HepG2 (cell line): Measurements from ENCODE around the gene CSNK2B. TPM values are rescaled to one million over a fixed set of nuclear protein-coding genes. Genes with fewer than 3 reads are reported as not detected.

ENCODE experiments used
- ATAC-seq: fragments of 200-7000 bp; cut with Tn5 transposase; 3 replicates; pipeline ENCODE4 v1.9.1; 2020; ENCODE audit warnings: mild to moderate bottlenecking, moderate library complexity
- BruUV-seq: library from RNA; stranded (reverse); fragments of 400-500 nt; replicated peaks from 2 replicates; lab custom pipeline; 2021; lab: Mats Ljungman, UMichigan
- CTCF ChIA-PET: fragments of 300-600 bp; formaldehyde crosslinking; extraction: SDS; loops from one replicate; lab custom pipeline; 2021; ENCODE audit warnings: low total read pairs, inconsistent platforms, low intra/inter-chr PET ratio; lab: Yijun Ruan, JAX
- POLR2A ChIA-PET: fragments of 350-600 bp; sonication (Branson Sonifier 250); formaldehyde crosslinking; loops from one replicate; lab custom pipeline; 2020; ENCODE audit warnings: antibody characterized with exemption, inconsistent platforms; lab: Yijun Ruan, JAX
- DNase-seq: peaks from one replicate; pipeline ENCODE4 v3.0.0-alpha.2; 2015; ENCODE audit warnings: low spot score
- FAIRE-seq: peaks from 3 replicates; lab custom pipeline; 2011; peaks lifted over from hg19 to GRCh38; lab: Jason Lieb, UNC
- H2AFZ ChIP-seq: one replicate; pipeline ENCODE4 v1.6.1; 2011; ENCODE audit warnings: low read length, inconsistent platforms
- H3K27ac ChIP-seq: fragments of 300-600 bp; 3 replicates; pipeline ENCODE4 v1.8.0; 2011; ENCODE audit warnings: mixed run types, mild to moderate bottlenecking, mixed read lengths, low read length, inconsistent platforms; ENCODE audit not compliant: insufficient read depth; ENCODE audit errors: extremely low read length
- H3K27me3 ChIP-seq, 2 experiments: fragments of 200-600 bp in 1 of 2; 2 replicates in 1 of 2; 3 replicates in 1 of 2; pipeline versions ENCODE4 v1.6.0 to v1.8.0; 2011; ENCODE audit warnings: low read length in 2 of 2, mild to moderate bottlenecking in 2 of 2, moderate library complexity in 2 of 2, inconsistent platforms in 1 of 2; ENCODE audit not compliant: insufficient read depth in 2 of 2, control insufficient read depth in 1 of 2
- H3K36me3 ChIP-seq, 2 experiments: fragments of 200-600 bp in 1 of 2; replicated peaks in 1 of 2; 2 replicates in 1 of 2; 3 replicates in 1 of 2; pipeline versions ENCODE4 v1.5.1 to v1.8.0; 2011; ENCODE audit warnings: low read length in 2 of 2, inconsistent platforms in 1 of 2; ENCODE audit not compliant: insufficient read depth in 2 of 2, control insufficient read depth in 1 of 2
- H3K4me1 ChIP-seq: 2 replicates; pipeline ENCODE4 v1.5.1; 2012; ENCODE audit warnings: low read length, inconsistent platforms; ENCODE audit not compliant: insufficient read depth
- H3K4me2 ChIP-seq: 2 replicates; pipeline ENCODE4 v1.6.0; 2011; ENCODE audit warnings: low read depth, low read length, inconsistent platforms
- H3K4me3 ChIP-seq, 3 experiments: fragments of 200-600 bp in 1 of 3; sonication (generic), shearing (Covaris generic) in 1 of 3; replicated peaks in 1 of 3; 2 replicates each; pipeline ENCODE4 v1.5.1; 2011 to 2016; ENCODE audit warnings: low read length in 3 of 3, inconsistent platforms in 2 of 3, low read depth in 2 of 3, mild to moderate bottlenecking in 2 of 3, control low read depth in 1 of 3, mixed read lengths in 1 of 3; ENCODE audit not compliant: insufficient read depth in 1 of 3
- H3K79me2 ChIP-seq: one replicate; pipeline ENCODE4 v1.6.1; 2011; ENCODE audit warnings: low read length, inconsistent platforms; ENCODE audit not compliant: insufficient read depth
- H3K9ac ChIP-seq: 2 replicates; pipeline ENCODE4 v1.6.0; 2011; ENCODE audit warnings: mild to moderate bottlenecking, low read depth, low read length, inconsistent platforms; ENCODE audit not compliant: insufficient read depth
- H3K9me3 ChIP-seq: 2 replicates; pipeline ENCODE4 v1.5.1; 2012; ENCODE audit warnings: mild to moderate bottlenecking, low read length
- H4K20me1 ChIP-seq: 2 replicates; pipeline ENCODE4 v1.6.0; 2011; ENCODE audit warnings: inconsistent platforms, mild to moderate bottlenecking, low read length, moderate library complexity; ENCODE audit not compliant: insufficient read depth
- ADNP ChIP-seq: sonication (generic); formaldehyde crosslinking; IDR thresholded peaks from 2 replicates; pipeline ENCODE4 v1.4.0; 2020; ENCODE audit warnings: missing genetic modification reagents
- AGO1 ChIP-seq: fragments of 200-400 bp; formaldehyde crosslinking; IDR thresholded peaks from 2 replicates; pipeline ENCODE4 v1.6.1; 2017; ENCODE audit warnings: mild to moderate bottlenecking, low read depth, low read length, moderate library complexity; ENCODE audit not compliant: poor library complexity, severe bottlenecking
- CBFB ChIP-seq: sonication (generic); formaldehyde crosslinking; IDR thresholded peaks from 2 replicates; pipeline ENCODE4 v1.4.0; 2020; ENCODE audit warnings: missing genetic modification reagents
- CHD2 ChIP-seq: IDR thresholded peaks from 2 replicates; pipeline ENCODE4 v1.6.1; 2011; ENCODE audit warnings: low read depth, low read length, improper control_type of control experiment
- FIP1L1 ChIP-seq: fragments of 200-400 bp; formaldehyde crosslinking; IDR thresholded peaks from 2 replicates; pipeline ENCODE4 v1.6.1; 2018; ENCODE audit warnings: low read depth, mild to moderate bottlenecking, low read length, moderate library complexity, borderline replicate concordance; ENCODE audit not compliant: insufficient read depth
- HNRNPH1 ChIP-seq: fragments of 200-400 bp; formaldehyde crosslinking; optimal IDR thresholded peaks from 2 replicates; pipeline ENCODE3; 2017; ENCODE audit warnings: mild to moderate bottlenecking, low read depth, low read length
- KDM2A ChIP-seq: sonication (generic); formaldehyde crosslinking; IDR thresholded peaks from 2 replicates; pipeline ENCODE4 v1.4.0; 2020; ENCODE audit warnings: low read depth, missing genetic modification reagents, borderline replicate concordance
- MBD4 ChIP-seq: IDR thresholded peaks from 2 replicates; pipeline ENCODE4 v1.6.1; 2012; ENCODE audit warnings: low read length, inconsistent platforms, borderline replicate concordance
- MEF2D ChIP-seq: sonication (generic); formaldehyde crosslinking; IDR thresholded peaks from 2 replicates; pipeline ENCODE4 v1.5.1; 2020; ENCODE audit warnings: mild to moderate bottlenecking, missing genetic modification reagents
- POLR2AphosphoS5 ChIP-seq: IDR thresholded peaks from 2 replicates; pipeline ENCODE4 v1.6.1; 2012; ENCODE audit warnings: low read depth, low read length
- SYNCRIP ChIP-seq: fragments of 200-400 bp; formaldehyde crosslinking; IDR thresholded peaks from 2 replicates; pipeline ENCODE4 v1.6.1; 2018; ENCODE audit warnings: mild to moderate bottlenecking, low read depth, low read length; ENCODE audit not compliant: insufficient read depth
- TSC22D2 ChIP-seq: sonication (generic); formaldehyde crosslinking; IDR thresholded peaks from 2 replicates; pipeline ENCODE4 v1.5.1; 2020; ENCODE audit warnings: missing genetic modification reagents, mild to moderate bottlenecking, borderline replicate concordance
- ZNF558 ChIP-seq: sonication (generic); formaldehyde crosslinking; IDR thresholded peaks from 2 replicates; pipeline ENCODE4 v1.9.0; 2022; ENCODE audit warnings: mild to moderate bottlenecking, missing genetic modification reagents, borderline replicate concordance
- WGBS: methylation state at CpG from one replicate; pipeline ENCODE4 v1.1.6; 2017; ENCODE audit warnings: low lambda C conversion rate; 5-methylcytosine and 5-hydroxymethylcytosine counted together
- in situ Hi-C: cut with HindIII; loops from 2 replicates; pipeline ENCODE4 v1.10.0; 2017; ENCODE audit warnings: low pct_unique_long_range_greater_than_20kb; ENCODE audit not compliant: extremely low pct_ligation_motif_present
- intact Hi-C: fragments of 100-400 bp; cut with micrococcal nuclease; formaldehyde crosslinking; loops from one replicate; pipeline ENCODE4 v1.10.0; 2022; ENCODE audit not compliant: unreplicated experiment
- polyA plus RNA-seq, 8 experiments: library from polyadenylated mRNA; depleted of rRNA in 3 of 8; stranded (reverse) in 7 of 8; unstranded in 1 of 8; fragments of >200 nt; fragmentation: Illumina TruSeq in 4 of 8; extraction: Trizol in 4 of 8; gene quantifications; 2 replicates each; pipeline versions ENCODE4 v1.2.1 to v1.2.3, GENCODE V29; 2011 to 2016; ENCODE audit warnings: low read depth in 4 of 8, missing spikeins in 1 of 8, mixed read lengths in 1 of 8; ENCODE audit not compliant: insufficient read depth in 1 of 8
- total RNA-seq, 5 experiments: library from RNA; depleted of rRNA; stranded (reverse); fragments of >200 nt; fragmentation: Illumina TruSeq; extraction: Trizol; gene quantifications; 2 replicates each; pipeline ENCODE4 v1.2.3, GENCODE V29; 2016; ENCODE audit warnings: low read depth in 1 of 5
- TF ChIP-seq, protein P1 (sequence below): sonication (generic); formaldehyde crosslinking; IDR thresholded peaks from 2 replicates; pipeline ENCODE4 v1.5.0; 2020; ENCODE audit warnings: missing genetic modification reagents
- TF ChIP-seq, protein P2 (sequence below): sonication (generic); formaldehyde crosslinking; IDR thresholded peaks from 2 replicates; pipeline ENCODE4 v1.5.1; 2020; ENCODE audit warnings: mild to moderate bottlenecking, missing genetic modification reagents, moderate library complexity
- TF ChIP-seq, protein P3 (sequence below): sonication (generic); formaldehyde crosslinking; IDR thresholded peaks from 2 replicates; pipeline ENCODE4 v1.4.0; 2020; ENCODE audit warnings: missing genetic modification reagents

CSNK2B gene
- total and polyA plus RNA-seq, 2 of the 13 experiments (the other 11 are each of a cell fraction or from before 2014, with no cell fraction given) = 111 to 296 TPM

DNA sequence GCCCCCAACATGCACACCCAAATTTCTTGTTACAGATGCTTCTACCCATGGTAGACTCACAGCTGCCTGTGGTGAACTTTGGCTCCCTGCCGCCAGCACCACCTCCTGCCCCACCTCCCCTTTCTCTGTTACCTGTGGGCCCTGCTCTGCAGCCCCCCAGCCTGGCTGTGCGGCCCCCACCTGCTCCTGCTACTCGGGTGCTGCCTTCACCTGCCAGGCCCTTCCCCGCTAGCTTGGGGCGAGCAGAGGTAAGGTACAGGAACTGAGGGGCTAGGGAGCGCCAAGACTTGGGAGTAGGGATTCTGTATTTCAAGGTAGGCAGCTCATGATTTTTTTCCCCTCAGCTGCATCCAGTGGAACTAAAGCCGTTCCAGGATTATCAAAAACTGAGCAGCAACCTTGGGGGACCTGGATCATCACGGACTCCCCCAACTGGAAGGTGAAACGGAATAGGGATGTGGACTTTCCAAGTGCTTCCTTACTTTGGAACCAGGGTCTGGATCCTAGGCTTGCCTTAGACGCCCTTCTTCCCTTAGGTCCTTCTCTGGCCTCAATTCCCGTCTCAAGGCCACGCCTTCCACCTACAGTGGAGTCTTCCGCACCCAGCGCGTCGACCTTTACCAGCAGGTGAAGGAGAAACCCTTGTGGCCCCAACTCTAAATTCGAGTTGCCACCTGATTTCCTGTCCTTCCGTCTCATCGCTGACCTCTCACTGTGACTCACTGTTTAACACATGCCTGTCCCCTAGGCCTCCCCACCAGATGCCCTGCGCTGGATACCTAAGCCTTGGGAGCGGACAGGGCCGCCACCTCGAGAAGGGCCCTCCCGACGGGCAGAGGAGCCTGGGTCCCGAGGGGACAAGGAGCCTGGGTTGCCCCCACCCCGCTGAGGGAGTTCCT lies 28.9 kb upstream of the CSNK2B start:
- WGBS = 94% methylated on average over 27 of the region's 27 CpGs
- POLR2A ChIA-PET = interaction anchor here (0.6 to 4.7 kb wide), 5 partner anchors 11 to 22 kb away, joined by 3 to 46 read pairs (median 3); partner anchors contain the start of genes AIF1, APOM and BAG6
- no peak for FAIRE-seq
- ATAC-seq = peak; percentile 3; the same call in 2 of the 3 replicates
- intact Hi-C loops (no loop called here), in situ Hi-C loops (no loop called here)
- BruUV-seq = TSS peak; percentile 22
- Histone ChIP-seq H3K9ac (no peak overlapping the region), H2AFZ (no peak overlapping the region), H4K20me1 (no peaks in the 10 kb centered on the region; the same call in 1 of the 2 replicates), H3K79me2 (no peaks in the 10 kb centered on the region), H3K9me3 (no peaks in the 10 kb centered on the region), H3K27me3 (no peaks in the 10 kb centered on the region), H3K27ac (peak overlapping the region; percentile 20), H3K4me3 (no peak overlapping the region), H3K4me2 (no peak overlapping the region), H3K36me3 (peaks cover 64 to 87% of the 10 kb centered on the region in 2 experiments), H3K4me1 (no peaks in the 10 kb centered on the region)
- DNase-seq = no peak
- CTCF ChIA-PET = no interaction called here
- TF ChIP-seq KDM2A (CRISPR knock-in tag) = 0 out of 2 replicates have a peak, but pooled peaks have one; percentile 2
- no peak for TF ChIP-seq FIP1L1
- no peak for TF ChIP-seq HNRNPH1
- TF ChIP-seq MBD4 = no peak
- TF ChIP-seq, protein P1, sequence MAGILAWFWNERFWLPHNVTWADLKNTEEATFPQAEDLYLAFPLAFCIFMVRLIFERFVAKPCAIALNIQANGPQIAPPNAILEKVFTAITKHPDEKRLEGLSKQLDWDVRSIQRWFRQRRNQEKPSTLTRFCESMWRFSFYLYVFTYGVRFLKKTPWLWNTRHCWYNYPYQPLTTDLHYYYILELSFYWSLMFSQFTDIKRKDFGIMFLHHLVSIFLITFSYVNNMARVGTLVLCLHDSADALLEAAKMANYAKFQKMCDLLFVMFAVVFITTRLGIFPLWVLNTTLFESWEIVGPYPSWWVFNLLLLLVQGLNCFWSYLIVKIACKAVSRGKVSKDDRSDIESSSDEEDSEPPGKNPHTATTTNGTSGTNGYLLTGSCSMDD (CRISPR knock-in tag) = no peak
- peak; percentile 53 for TF ChIP-seq POLR2AphosphoS5
- TF ChIP-seq, protein P2, sequence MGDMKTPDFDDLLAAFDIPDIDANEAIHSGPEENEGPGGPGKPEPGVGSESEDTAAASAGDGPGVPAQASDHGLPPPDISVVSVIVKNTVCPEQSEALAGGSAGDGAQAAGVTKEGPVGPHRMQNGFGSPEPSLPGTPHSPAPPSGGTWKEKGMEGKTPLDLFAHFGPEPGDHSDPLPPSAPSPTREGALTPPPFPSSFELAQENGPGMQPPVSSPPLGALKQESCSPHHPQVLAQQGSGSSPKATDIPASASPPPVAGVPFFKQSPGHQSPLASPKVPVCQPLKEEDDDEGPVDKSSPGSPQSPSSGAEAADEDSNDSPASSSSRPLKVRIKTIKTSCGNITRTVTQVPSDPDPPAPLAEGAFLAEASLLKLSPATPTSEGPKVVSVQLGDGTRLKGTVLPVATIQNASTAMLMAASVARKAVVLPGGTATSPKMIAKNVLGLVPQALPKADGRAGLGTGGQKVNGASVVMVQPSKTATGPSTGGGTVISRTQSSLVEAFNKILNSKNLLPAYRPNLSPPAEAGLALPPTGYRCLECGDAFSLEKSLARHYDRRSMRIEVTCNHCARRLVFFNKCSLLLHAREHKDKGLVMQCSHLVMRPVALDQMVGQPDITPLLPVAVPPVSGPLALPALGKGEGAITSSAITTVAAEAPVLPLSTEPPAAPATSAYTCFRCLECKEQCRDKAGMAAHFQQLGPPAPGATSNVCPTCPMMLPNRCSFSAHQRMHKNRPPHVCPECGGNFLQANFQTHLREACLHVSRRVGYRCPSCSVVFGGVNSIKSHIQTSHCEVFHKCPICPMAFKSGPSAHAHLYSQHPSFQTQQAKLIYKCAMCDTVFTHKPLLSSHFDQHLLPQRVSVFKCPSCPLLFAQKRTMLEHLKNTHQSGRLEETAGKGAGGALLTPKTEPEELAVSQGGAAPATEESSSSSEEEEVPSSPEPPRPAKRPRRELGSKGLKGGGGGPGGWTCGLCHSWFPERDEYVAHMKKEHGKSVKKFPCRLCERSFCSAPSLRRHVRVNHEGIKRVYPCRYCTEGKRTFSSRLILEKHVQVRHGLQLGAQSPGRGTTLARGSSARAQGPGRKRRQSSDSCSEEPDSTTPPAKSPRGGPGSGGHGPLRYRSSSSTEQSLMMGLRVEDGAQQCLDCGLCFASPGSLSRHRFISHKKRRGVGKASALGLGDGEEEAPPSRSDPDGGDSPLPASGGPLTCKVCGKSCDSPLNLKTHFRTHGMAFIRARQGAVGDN (CRISPR knock-in tag) = peak; percentile 39
- TF ChIP-seq ZNF558 = no peak
- TF ChIP-seq CBFB (CRISPR knock-in tag) = no peak
- TF ChIP-seq, protein P3, sequence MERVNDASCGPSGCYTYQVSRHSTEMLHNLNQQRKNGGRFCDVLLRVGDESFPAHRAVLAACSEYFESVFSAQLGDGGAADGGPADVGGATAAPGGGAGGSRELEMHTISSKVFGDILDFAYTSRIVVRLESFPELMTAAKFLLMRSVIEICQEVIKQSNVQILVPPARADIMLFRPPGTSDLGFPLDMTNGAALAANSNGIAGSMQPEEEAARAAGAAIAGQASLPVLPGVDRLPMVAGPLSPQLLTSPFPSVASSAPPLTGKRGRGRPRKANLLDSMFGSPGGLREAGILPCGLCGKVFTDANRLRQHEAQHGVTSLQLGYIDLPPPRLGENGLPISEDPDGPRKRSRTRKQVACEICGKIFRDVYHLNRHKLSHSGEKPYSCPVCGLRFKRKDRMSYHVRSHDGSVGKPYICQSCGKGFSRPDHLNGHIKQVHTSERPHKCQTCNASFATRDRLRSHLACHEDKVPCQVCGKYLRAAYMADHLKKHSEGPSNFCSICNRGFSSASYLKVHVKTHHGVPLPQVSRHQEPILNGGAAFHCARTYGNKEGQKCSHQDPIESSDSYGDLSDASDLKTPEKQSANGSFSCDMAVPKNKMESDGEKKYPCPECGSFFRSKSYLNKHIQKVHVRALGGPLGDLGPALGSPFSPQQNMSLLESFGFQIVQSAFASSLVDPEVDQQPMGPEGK (CRISPR knock-in tag) = peak; percentile 71
- no peak for TF ChIP-seq ADNP (CRISPR knock-in tag)
- TF ChIP-seq AGO1 = peak; percentile 78
- no peak for TF ChIP-seq TSC22D2 (CRISPR knock-in tag)
- no peak for TF ChIP-seq SYNCRIP
- TF ChIP-seq MEF2D (CRISPR knock-in tag) = no peak
- TF ChIP-seq CHD2 = no peak
